GM19099 (cell line): ENCODE results near the gene TECPR2.

Source experiments
- POLR2A ChIP-seq: IDR thresholded peaks from 3 replicates; pipeline ENCODE4 v1.6.1; 2011; ENCODE audit warnings: low read depth; ENCODE audit not compliant: insufficient read length; ENCODE audit errors: extremely low read depth

Gene TECPR2

DNA sequence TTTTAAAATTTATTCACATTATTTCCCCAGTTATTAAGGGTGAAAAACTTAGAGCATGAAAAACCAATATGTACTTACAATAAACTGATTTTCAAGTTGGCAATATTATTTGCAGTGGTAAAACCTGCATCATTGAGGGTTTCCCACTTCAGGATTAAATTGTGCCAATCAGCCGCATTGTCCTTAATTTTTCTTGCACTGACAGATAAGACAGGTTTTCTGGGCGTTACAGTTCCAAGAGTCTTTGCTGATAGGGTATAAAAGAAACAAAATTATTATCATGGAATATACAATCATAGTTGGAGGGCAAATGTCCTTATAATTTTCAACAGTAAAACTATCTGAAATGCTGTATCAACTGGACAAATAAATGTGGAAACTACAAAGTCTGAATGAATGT is 3.4 kb upstream of the TECPR2 start:
- TF ChIP-seq POLR2A, result no peak

DNA sequence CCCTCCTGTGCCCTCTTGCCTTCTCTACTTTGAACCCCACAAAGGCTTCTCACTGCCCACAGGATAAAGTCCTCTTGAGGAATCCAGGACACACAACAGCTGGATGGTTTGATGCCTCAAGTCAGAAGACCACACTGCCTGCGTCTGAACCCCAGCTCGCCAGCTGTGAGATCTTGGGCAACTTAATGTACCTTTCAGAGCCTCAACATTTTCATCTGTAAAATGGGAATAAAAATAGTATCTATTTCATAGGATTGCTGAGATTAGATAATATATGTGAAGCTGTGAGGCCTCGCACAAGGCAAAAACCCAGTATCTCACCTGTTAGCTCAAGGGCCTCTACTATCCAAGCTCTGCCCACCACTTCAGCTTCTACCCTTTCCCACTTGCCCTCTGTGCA is 2.4 kb upstream of the TECPR2 start:
- TF ChIP-seq POLR2A, result no peak

DNA sequence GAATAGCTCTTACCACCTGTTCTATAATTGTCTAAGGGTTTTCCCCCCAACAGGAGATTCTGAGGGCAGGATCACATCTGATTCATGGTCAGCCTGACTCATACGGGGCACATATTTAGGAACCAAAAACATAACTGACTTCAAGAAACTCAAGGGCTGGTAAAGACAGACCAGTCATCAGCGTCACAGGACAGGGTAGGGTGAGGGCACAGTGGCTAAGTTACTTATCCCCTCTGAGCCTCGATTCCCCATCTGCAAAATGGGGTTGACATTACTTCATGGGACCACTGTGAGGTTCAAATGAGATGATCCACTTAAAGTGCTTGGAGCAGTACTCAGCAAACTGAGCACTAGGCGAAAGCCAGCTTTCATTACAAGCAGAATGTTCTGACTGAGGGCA is 657 bp upstream of the TECPR2 start:
- TF ChIP-seq POLR2A, result no peak

DNA sequence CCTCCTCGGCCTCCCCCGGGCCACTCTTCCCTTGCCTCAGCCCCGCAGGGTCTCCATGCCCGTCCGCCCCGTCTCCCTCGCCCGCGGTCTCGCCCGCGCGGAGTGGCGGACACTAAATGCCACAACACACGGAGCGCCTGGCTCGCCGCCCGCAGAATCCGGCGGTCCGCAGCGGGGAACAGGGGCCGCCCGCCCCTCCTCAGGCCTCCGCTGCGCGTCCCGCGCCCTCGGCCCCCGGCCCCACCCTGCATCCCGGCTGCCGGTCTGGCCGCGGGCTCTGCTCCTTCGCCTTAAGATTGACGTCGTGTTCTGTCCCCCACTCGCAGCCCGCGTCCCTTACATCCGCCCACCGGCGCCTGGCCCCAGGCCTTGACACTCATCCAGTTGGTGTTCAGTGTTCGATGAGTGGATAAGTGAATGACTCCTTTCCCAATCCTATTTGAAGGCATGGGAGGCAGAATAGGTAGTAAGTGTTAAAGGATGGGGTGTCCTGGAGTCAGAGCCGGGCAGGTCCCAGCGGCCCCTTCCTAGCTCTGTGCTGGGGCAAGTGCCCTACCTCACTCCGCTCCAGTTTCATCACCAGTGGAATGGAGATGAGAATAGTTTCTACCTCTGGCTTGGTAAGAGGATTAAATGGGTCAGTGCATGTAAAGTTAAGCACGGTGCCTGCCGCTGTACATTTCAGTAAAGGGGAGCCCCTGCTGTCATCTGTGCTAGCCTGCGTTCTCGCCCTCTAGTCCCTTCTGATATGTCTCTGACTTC is 622 bp downstream of the TECPR2 start:
- no peak for TF ChIP-seq POLR2A

DNA sequence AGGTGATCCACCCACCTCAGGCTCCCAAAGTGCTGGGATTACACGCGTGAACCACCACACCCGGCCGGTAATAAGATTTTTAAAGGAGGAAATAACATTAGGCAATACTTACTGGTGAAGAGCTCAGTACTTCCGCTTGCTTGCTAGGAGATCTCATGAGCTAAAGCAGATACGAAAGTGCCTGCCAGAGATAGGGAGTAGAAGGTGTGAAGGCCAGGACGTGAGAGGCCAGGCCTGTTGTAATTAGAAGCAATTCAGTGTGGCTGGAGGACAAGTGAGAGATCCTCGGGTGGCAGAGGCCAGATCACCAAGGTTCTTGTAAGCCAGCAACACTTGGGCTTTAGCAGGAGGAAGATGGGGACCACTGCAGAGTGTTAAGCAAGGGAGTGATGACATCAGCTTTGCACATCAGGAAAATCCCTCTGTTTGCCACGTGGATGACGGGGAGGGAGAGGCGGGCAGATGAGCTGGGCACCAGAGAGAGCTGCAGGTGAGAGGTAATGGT is 7.6 kb downstream of the TECPR2 start:
- TF ChIP-seq POLR2A, result no peak

DNA sequence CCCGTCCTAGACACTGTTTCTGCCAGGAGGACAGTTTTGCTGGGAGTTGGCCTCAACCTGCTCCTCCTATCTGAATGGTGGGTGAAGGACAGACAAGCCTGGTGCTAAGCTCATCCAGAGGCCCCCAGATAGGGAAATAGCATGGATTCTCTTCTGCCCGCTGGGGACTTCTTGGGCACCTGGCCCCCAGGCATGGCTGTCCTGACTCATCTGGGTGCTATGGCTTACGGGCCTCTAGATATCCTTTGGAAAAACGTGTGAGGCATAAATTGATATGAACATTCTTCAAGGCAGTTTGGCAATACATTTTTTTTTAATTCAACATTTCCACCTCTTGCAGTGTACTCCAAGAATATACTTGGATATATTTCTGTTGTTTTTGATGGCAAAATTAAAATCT is 8.6 kb downstream of the TECPR2 start:
- no peak for TF ChIP-seq POLR2A

DNA sequence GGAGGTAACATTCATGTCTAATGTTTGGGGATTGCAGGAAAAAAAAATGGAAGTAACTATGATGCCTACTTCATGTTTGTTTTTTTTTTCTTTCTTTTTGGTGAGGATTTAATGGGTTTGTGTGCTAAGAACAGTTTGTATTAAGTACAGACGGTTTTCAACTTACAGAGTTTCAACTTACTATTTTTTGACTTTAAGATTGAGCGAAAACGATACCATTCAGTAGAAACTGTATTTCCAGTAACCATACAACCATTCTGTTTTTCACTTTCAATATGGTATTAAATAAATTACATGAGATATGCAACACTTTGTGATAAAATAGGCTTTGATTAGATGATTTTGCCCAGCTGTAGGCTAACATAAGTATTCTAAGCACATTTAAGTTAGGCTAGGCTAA is 10.4 kb downstream of the TECPR2 start:
- no peak for TF ChIP-seq POLR2A

DNA sequence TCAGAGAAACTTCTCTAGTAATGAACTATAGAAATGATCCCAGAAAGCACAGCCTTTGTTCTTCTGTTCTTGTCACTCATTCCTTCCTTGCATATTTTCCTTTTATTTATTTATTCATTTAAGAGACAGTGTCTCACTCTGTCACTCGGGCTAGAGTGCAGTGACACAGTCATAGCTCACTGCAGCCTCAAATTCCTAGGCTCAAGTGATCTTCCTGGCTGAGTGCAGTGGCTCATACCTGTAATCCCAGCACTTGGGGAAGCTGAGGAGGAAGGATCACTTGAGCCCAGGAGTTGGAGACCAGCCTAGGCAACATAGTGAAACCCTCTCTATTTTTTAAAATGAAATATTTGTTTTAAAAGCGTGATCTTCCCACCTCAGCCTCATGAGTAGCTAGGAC is 11.5 kb downstream of the TECPR2 start:
- TF ChIP-seq POLR2A, result no peak

DNA sequence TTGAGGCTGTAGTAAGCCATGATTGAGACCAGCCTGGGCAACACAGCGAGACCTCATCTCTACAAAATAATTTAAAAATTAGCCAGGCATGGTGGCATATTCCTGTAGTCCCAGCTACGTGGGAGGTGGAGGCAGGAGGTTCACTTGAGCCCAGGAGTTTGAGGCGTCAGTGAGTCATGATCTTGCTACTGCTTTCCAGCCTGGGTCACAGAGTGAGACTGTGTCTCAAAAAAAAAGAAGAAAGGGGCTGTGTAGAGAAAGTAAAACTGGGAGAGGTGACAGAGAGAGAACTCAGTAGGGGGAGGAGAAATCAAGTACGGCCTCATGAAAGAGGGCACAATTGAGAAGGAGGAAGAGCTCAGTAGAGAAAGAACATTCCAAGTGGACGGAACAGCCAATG is 12.4 kb downstream of the TECPR2 start:
- no peak for TF ChIP-seq POLR2A

DNA sequence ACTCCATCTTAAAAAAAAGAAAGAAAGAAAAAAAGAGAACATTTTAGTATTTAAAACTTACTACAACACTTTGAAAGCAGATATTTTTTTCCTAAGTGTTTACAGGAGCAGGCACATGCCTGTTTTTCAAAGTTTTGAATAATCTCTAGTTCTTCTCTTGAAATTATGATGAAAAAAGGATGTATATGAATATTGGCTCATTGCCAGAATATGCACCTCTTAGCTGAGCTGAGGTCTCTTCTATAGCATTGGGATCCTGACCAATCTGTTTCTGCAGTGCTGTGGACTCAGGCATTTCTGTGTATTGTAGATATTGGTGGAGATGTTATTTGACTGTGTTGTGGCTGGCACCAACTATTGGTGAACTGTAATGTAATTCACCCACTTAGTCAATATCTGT is 15.0 kb downstream of the TECPR2 start:
- TF ChIP-seq POLR2A, result no peak

DNA sequence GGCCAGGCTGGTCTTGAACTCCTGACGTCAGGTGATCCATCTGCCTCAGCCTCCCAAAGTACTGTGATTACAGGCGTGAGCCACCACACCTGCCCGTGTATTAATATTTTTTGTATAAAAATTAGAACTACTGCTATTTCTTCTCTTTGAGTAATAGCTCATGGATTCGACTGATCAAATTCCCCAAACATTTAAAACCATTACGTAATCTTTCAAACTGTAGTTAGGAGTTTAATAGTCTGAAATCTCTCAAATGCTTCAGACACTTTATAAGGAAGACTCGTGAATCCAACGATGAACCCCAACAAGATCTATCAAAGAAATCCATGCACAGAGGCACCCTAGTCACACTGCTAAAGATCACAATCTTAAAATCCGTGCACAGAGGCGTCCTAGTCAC is 16.1 kb downstream of the TECPR2 start:
- TF ChIP-seq POLR2A, result no peak

DNA sequence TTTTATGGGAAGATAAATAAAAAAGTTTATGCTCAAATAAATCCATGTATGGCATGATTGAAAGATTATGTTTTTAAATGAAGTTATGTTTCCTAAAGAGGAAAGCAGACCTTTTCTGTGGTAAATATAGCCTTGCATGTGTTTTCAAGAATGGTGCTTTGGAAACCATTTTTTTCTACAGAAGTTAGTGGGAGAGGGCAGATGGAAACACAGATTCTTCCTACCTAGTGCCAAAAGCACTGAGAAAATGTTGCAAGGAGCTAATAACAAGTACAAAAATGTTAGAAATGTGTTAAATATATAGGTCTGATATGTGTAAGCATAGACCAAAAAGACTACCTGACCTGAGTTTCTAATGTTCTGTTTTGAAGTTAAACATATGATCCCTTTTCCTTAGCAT is 24.3 kb downstream of the TECPR2 start:
- TF ChIP-seq POLR2A, result no peak

DNA sequence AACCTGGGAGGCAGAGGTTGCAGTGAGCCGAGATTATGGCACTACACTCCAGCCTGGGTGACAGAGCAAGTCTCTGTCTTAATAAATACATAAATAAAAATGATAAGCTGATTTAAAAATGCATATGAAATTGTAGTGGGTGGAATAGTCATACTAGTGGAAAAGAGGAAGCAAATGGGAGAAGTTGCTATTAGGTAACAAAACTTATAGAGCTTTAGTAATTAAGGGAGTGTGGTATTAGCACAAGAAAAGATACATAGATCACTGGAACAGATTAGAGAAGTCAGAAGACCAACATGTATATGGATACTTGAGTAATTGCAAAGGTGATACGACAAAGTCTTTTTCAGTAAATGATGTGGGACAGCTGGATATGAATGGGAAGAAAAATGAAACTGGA is 26.5 kb downstream of the TECPR2 start:
- no peak for TF ChIP-seq POLR2A

DNA sequence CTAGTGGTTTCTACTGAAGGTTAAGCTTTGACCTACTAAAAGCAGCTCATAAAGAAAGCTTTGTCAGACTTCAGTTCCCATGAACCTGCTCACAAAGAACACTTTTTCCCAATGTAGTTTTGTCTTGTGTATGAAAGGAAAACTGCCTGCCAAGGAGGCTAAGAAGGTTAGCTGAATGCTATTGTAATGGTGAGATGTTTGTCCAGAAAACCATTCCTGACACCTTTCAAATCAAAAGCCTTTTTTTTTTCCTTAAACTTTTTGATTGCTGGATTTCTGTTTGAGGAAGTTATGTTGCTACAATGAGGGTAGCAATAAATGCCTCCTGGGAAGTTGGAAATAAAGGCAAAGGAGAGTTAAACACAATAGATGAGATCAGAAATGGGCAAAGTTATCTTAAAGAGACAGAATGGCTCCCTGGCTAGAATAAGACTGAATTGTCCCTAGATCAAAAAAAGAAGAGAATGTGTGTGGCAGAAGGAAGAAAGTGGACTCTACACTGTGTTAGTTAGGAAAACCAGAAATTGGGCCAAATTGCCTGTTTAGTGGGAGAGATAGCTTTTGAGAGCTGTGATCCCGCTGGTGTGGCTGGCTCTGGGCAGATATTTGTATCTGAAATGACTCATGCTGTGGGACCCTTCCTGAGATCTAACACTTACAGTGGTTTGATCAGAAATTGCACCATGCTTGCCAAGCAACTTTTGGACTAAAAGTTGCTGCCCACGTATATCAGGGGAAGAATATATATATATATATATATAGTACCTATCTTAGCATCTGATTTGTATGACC is 27.5 kb downstream of the TECPR2 start:
- TF ChIP-seq POLR2A, result no peak

DNA sequence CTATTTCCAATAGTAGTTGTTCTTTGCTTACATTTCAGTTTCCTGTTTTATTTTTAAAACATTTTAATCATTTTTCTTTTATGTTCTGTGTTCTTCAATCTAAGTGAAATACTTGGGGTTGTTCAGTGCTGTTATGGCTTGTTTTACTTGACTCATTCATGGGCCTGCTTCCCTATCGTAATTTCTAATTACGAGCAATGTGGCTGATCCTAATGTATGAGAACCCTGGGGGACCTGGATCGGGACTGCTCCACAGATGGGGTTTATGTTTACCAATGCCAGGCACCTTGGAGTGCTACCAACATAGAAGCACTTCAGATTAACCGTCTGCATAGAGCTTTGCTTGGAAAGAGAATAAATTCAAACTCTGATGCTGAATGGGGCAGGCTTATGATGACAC is 29.8 kb downstream of the TECPR2 start:
- no peak for TF ChIP-seq POLR2A

DNA sequence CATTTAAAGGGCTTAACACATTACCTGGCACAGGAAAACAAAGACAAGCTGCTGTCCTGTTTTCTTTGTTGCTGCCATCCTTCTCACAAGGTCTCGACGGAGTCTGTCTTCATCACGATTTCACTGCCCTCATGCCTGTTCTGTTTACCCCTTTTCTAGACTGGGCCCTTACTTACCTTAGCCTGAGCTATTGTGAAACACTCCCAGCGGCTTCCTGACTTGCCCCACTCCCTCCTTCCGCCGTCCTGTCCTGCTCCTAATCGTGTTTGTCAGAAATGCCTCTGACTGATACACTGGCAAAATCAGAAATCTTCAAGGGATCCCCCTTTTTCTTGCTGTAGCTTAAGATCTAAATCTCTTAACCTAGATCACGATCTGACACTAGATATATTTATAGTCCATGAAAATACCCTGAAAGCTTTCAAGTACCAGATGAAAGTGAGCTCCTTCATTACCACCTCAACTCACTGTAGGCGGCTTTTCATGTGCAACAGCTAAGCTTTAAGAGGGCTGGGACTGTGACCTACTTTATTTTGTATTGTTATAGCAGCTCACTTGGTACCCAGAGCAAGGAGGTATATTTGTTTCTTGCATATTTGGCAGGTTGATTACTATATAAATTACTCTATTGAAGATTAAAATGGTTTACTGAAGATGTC is 32.1 kb downstream of the TECPR2 start:
- no peak for TF ChIP-seq POLR2A
